ENCODE measurements around the gene SCMH1. TPM values are rescaled to one million over a fixed set of nuclear protein-coding genes. Genes with fewer than 3 reads are reported as not detected.

The SCMH1 gene
- total and polyA plus RNA-seq, 2 experiments from 2014 or later = 15.0 to 19.4 TPM

GRCh38 chr1:41200728-41201127 lies 41.4 kb downstream of the SCMH1 start:
- H3K27me3 Mint-ChIP-seq (ENCODE audit: insufficient read depth, low read depth, poor library complexity) = no peaks in the 10 kb centered on the region
- Histone ChIP-seq H3F3A (replicated peaks; ENCODE audit: low read depth) (no peaks in the 10 kb centered on the region), H2AFZ (no peak overlapping the region), H4K20me1 (replicated peaks; ENCODE audit: insufficient read depth) (no peaks in the 10 kb centered on the region), H3K36me3 (ENCODE audit: insufficient read depth) (peaks cover 14% of the 10 kb centered on the region), H3K4me3 (no peak overlapping the region), H3K27me3 (ENCODE audit: insufficient read depth) (no peaks in the 10 kb centered on the region), H3K4me1 (ENCODE audit: insufficient read depth) (no peaks in the 10 kb centered on the region), H3K4me2 (no peak overlapping the region), H3K27ac (ENCODE audit: low read depth) (no peak overlapping the region), H3K9me2 (ENCODE audit: insufficient read depth) (no peaks in the 10 kb centered on the region), H3K79me2 (replicated peaks; ENCODE audit: insufficient read depth) (peaks cover 4% of the 10 kb centered on the region; the same call in 1 of the 2 replicates)
- no peak overlapping the region for H3K4me3 Mint-ChIP-seq
- DNase-seq (ENCODE audit: low spot score) (no peak), ATAC-seq (no peak)
- H3K27ac Mint-ChIP-seq = no peak overlapping the region
- no peak for TF ChIP-seq JUNB (IDR thresholded peaks at IDR 0.05; ENCODE audit: unreplicated experiment)
- TF ChIP-seq POLR2AphosphoS5 (IDR thresholded peaks at IDR 0.05; ENCODE audit: low read depth) = no peak
- no peak for TF ChIP-seq ZNF331 (CRISPR knock-in tag; IDR thresholded peaks at IDR 0.05; ENCODE audit: low read depth)
- no peak for TF ChIP-seq ZNF114 (CRISPR knock-in tag; IDR thresholded peaks at IDR 0.05)
- peaks cover 24% of the 10 kb centered on the region for H3K36me3 Mint-ChIP-seq (ENCODE audit: low read depth)
- no peaks in the 10 kb centered on the region for H3K4me1 Mint-ChIP-seq
- peaks cover 28% of the 10 kb centered on the region for H3K9me3 Mint-ChIP-seq

- no peaks in the 10 kb centered on the region for H3K27me3 Mint-ChIP-seq (ENCODE audit: insufficient read depth, low read depth, poor library complexity)
- H2AFZ ChIP-seq = no peak overlapping the region
- no peak overlapping the region for H3K4me3 Mint-ChIP-seq
- TF ChIP-seq ZNF114 (CRISPR knock-in tag; IDR thresholded peaks at IDR 0.05) = no peak
- H3K4me1 ChIP-seq (ENCODE audit: insufficient read depth) = no peaks in the 10 kb centered on the region
- no peaks in the 10 kb centered on the region for H3K9me2 ChIP-seq (ENCODE audit: insufficient read depth)
- no peaks in the 10 kb centered on the region for H3F3A ChIP-seq (replicated peaks; ENCODE audit: low read depth)
- ATAC-seq (no peak), DNase-seq (ENCODE audit: low spot score) (no peak)
- no peaks in the 10 kb centered on the region for H3K4me1 Mint-ChIP-seq
- no peak overlapping the region for H3K27ac Mint-ChIP-seq
- peaks cover 14% of the 10 kb centered on the region for H3K9me3 Mint-ChIP-seq
- H3K27me3 ChIP-seq (ENCODE audit: insufficient read depth) = no peaks in the 10 kb centered on the region
- peaks cover 11% of the 10 kb centered on the region for H3K36me3 Mint-ChIP-seq (ENCODE audit: low read depth)
- no peak overlapping the region for H3K4me3 ChIP-seq
- peaks cover 2% of the 10 kb centered on the region; the same call in 1 of the 2 replicates for H3K79me2 ChIP-seq (replicated peaks; ENCODE audit: insufficient read depth)
- H3K27ac ChIP-seq (ENCODE audit: low read depth) = no peak overlapping the region
- H3K36me3 ChIP-seq (ENCODE audit: insufficient read depth) = peaks cover 11% of the 10 kb centered on the region
- no peak overlapping the region for H3K4me2 ChIP-seq
- no peaks in the 10 kb centered on the region for H4K20me1 ChIP-seq (replicated peaks; ENCODE audit: insufficient read depth)
These were observed 42.7 kb downstream of the SCMH1 start for GRCh38 chr1:41199375-41199774.

DNA sequence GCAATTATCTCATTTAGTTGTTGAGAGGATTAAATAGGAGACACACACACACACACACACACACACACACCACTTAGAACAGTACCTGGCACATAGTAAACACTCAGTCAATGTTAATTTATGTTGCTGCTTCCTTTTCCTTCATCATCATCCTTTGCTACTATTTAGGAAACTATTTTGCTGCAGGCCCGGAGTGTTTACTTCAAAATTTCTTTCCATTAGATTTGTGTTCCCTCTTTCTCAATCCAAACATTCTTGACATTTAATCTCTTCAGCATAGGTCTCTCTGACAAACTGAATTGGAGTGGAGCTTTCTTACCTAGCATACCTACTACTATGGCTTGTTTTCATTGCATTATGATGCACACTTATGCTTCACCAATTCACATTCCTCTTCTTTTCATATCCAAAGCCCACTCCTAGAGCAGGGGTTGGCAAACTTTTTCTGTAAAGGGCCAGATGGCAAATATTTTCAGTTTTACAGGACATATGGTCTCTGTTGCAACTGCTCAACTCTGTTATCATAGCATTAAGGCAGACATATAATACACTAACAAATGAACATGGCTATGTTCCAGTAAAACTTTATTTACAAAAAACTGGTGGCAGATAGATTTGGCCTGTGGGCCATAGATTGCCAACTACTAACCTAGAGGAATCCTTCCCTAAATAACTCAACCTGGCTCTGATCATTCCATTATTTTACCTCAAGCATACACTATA lies 49.5 kb downstream of the SCMH1 start:
- no peaks in the 10 kb centered on the region for H4K20me1 ChIP-seq (replicated peaks; ENCODE audit: insufficient read depth)
- ATAC-seq = no peak
- H3K4me3 ChIP-seq = no peak overlapping the region
- Mint-ChIP-seq H3K27me3 (ENCODE audit: insufficient read depth, low read depth, poor library complexity) (no peaks in the 10 kb centered on the region), H3K4me3 (no peak overlapping the region), H3K9me3 (no peaks in the 10 kb centered on the region), H3K36me3 (ENCODE audit: low read depth) (no peaks in the 10 kb centered on the region), H3K27ac (no peak overlapping the region), H3K4me1 (peaks cover 12% of the 10 kb centered on the region)
- H3K9me2 ChIP-seq (ENCODE audit: insufficient read depth) = no peaks in the 10 kb centered on the region
- no peak overlapping the region for H3K27ac ChIP-seq (ENCODE audit: low read depth)
- peaks cover 10% of the 10 kb centered on the region; the same call in 1 of the 2 replicates for H3K4me1 ChIP-seq (ENCODE audit: insufficient read depth)
- H2AFZ ChIP-seq = no peak overlapping the region
- peak; percentile 6 for DNase-seq (ENCODE audit: low spot score)
- no peaks in the 10 kb centered on the region for H3K36me3 ChIP-seq (ENCODE audit: insufficient read depth)
- no peaks in the 10 kb centered on the region for H3K79me2 ChIP-seq (replicated peaks; ENCODE audit: insufficient read depth)
- H3K27me3 ChIP-seq (ENCODE audit: insufficient read depth) = no peaks in the 10 kb centered on the region
- peak overlapping the region; percentile 58 for H3K4me2 ChIP-seq
- H3F3A ChIP-seq (replicated peaks; ENCODE audit: low read depth) = no peaks in the 10 kb centered on the region
- TF ChIP-seq, protein P1, sequence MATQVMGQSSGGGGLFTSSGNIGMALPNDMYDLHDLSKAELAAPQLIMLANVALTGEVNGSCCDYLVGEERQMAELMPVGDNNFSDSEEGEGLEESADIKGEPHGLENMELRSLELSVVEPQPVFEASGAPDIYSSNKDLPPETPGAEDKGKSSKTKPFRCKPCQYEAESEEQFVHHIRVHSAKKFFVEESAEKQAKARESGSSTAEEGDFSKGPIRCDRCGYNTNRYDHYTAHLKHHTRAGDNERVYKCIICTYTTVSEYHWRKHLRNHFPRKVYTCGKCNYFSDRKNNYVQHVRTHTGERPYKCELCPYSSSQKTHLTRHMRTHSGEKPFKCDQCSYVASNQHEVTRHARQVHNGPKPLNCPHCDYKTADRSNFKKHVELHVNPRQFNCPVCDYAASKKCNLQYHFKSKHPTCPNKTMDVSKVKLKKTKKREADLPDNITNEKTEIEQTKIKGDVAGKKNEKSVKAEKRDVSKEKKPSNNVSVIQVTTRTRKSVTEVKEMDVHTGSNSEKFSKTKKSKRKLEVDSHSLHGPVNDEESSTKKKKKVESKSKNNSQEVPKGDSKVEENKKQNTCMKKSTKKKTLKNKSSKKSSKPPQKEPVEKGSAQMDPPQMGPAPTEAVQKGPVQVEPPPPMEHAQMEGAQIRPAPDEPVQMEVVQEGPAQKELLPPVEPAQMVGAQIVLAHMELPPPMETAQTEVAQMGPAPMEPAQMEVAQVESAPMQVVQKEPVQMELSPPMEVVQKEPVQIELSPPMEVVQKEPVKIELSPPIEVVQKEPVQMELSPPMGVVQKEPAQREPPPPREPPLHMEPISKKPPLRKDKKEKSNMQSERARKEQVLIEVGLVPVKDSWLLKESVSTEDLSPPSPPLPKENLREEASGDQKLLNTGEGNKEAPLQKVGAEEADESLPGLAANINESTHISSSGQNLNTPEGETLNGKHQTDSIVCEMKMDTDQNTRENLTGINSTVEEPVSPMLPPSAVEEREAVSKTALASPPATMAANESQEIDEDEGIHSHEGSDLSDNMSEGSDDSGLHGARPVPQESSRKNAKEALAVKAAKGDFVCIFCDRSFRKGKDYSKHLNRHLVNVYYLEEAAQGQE (IDR thresholded peaks at IDR 0.05; ENCODE audit: unreplicated experiment) = no peak
- no peak for TF ChIP-seq ZNF331 (CRISPR knock-in tag; IDR thresholded peaks at IDR 0.05; ENCODE audit: low read depth)
- TF ChIP-seq POLR2AphosphoS5 (IDR thresholded peaks at IDR 0.05; ENCODE audit: low read depth) = no peak
- no peak for TF ChIP-seq EZH2phosphoT487 (IDR thresholded peaks at IDR 0.05; ENCODE audit: unreplicated experiment)
- TF ChIP-seq, protein P2, sequence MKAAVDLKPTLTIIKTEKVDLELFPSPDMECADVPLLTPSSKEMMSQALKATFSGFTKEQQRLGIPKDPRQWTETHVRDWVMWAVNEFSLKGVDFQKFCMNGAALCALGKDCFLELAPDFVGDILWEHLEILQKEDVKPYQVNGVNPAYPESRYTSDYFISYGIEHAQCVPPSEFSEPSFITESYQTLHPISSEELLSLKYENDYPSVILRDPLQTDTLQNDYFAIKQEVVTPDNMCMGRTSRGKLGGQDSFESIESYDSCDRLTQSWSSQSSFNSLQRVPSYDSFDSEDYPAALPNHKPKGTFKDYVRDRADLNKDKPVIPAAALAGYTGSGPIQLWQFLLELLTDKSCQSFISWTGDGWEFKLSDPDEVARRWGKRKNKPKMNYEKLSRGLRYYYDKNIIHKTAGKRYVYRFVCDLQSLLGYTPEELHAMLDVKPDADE (IDR thresholded peaks at IDR 0.05) = no peak
